ENCODE measurements around the gene RPL26. TPM values are rescaled to one million over a fixed set of nuclear protein-coding genes. Genes with fewer than 3 reads are reported as not detected.
A peak's percentile ranks its signal among the peaks of the same experiment; 100 is the strongest.
"Not testable (repeated sequence)": the region's sequence is repeated elsewhere in the genome, so short reads cannot be mapped to it uniquely, and the experiment has no call there.

RPL26 gene
- total RNA-seq, 2 donors from 2014 or later: 2,907 to 3,757 TPM

GRCh38 chr17:8405499-8406016 is 22.6 kb upstream of the RPL26 start:
- Mint-ChIP-seq H3K36me3 (no peaks in the 10 kb centered on the region), H3K9me3 (no peaks in the 10 kb centered on the region), H3K27ac (no peak overlapping the region)
- ATAC-seq (no peak), DNase-seq (ENCODE audit: low spot score in 2 of 2) (no peak)

- Mint-ChIP-seq H3K9me3 (no peaks in the 10 kb centered on the region), H3K27ac (peak overlapping the region in 1 of 2 donors; percentile 24), H3K36me3 (no peaks in the 10 kb centered on the region)
- DNase-seq (ENCODE audit: low spot score in 2 of 2) (peak in 1 of 2 donors; percentile 6), ATAC-seq (no peak)
Observed at GRCh38 chr17:8402921-8403536, 20.0 kb upstream of the RPL26 start.

GRCh38 chr17:8401107-8401506 is 18.1 kb upstream of the RPL26 start:
- DNase-seq (ENCODE audit: low spot score in 2 of 2) (no peak), ATAC-seq (no peak)
- H3K9me3 Mint-ChIP-seq: no peaks in the 10 kb centered on the region
- no peak overlapping the region for H3K27ac Mint-ChIP-seq
- no peaks in the 10 kb centered on the region for H3K36me3 Mint-ChIP-seq

DNA sequence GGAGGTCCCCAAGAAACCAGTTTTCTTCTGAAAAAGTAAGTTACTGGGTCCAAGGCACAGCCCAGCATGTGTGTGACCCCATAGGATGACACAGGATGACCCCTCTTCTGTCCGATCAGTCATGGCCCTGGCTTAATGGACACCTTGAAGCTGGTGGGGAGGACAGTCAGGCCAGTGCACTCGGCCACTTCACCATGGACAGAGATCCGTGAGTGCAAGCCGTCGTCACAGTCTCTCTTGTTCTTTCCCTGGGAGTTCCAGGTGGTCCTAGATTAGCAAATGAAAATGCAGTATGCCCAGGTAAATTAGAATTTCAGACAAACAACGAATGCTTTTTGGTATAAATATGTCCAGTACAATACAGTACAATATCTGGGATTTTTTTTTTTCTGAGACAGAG is 16.0 kb upstream of the RPL26 start:
- DNase-seq (ENCODE audit: low spot score in 2 of 2) (peak in 1 of 2 donors; percentile 9), ATAC-seq (no peak)
- H3K27ac Mint-ChIP-seq: no peak overlapping the region
- no peaks in the 10 kb centered on the region for H3K36me3 Mint-ChIP-seq
- H3K9me3 Mint-ChIP-seq: no peaks in the 10 kb centered on the region

DNA sequence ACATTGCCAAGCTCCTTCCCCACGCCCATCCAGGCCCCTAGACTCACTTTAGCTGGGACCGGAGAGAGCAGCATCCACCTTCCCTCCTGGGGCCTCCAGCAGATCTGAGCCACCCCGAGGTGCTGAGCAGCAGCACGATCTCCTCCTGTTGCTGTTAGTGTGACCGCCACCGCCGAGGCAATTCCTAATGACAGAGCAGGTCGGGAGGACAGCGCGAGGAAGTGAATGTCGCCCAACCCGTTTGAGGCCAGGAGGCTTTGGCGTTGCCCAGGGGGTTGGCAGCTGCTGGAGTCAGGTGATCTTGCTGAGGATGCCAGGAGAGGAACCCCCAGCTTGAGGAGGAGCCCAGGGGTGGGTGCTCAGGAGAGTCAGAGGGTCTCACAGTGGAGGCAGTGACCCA is 14.6 kb upstream of the RPL26 start, which contains the start of gene RNF222:
TSS of gene RNF222 (minus strand) at position 192 of the 400 bp plus-strand sequence. CDS start 4,366 bp downstream, outside the sequence.
- H3K27ac Mint-ChIP-seq: peak within 1 kb of the TSS in 1 of 2 donors; percentile 79
- peaks cover 0 to 5% of the 10 kb centered on the region in 2 donors for H3K9me3 Mint-ChIP-seq
- DNase-seq (ENCODE audit: low spot score in 2 of 2) (peak in 1 of 2 donors; percentile 42), ATAC-seq (no peak)
- no peaks in the 10 kb centered on the region for H3K36me3 Mint-ChIP-seq

DNA sequence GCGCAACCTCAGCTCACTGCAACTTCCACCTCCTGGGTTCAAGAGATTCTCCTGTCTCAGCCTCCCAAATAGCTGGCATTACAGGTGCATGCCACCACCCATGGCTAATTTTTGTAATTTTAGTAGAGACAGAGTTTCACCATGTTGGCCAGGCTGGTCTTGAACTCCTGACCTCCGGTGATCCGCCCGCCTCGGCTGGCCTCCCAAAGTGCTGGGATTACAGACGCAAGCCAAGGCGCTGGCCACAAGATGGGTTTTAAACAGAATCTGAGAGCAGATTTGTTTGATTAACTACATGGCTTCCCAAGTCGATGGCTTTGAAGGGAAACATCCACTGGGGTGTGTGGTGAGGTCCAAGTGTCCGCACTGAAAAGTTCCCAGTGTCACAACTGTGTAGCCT is 11.5 kb upstream of the RPL26 start:
- not testable (repeated sequence) for ATAC-seq, H3K27ac Mint-ChIP-seq, H3K36me3 Mint-ChIP-seq, H3K9me3 Mint-ChIP-seq
- peak in 1 of 2 donors; percentile 14 for DNase-seq (ENCODE audit: low spot score in 2 of 2)

DNA sequence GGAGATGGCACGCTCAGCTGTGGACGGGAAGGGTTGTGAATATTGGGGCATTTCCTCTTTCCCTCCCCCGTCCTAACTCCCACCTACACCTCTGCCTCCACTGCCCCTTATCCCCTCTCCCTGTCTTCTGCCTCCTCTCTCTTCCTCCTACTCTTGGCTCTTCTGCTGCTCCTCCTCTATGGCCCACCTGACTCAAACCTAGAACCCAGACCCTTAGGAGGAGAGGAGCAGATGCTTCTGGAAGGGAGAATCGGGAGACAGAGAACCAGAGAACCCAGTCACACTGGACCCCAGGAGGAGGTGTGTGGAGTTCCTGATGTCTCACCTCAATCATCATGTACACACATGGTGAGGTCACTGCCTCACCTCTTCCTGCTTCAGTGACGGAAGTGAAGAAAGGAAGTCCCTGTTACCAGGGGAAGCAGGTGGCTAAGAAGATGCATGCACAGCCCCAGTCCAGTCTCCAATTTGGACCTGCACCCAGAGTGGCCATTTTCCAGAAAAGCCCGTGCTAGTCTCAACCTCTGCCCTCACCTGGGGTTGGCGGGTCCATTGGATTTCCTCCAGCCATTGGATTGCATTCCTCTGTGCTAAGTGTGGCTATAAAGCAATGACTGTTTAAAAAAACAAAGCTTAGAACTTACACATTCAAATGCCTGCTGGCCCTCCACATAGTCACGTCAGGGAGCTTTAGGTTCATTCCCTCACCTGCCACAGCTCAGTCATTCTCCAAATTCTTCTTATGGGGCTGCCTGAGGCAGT is 10.7 kb upstream of the RPL26 start:
- no peaks in the 10 kb centered on the region for H3K36me3 Mint-ChIP-seq
- no peak for DNase-seq (ENCODE audit: low spot score in 2 of 2)

DNA sequence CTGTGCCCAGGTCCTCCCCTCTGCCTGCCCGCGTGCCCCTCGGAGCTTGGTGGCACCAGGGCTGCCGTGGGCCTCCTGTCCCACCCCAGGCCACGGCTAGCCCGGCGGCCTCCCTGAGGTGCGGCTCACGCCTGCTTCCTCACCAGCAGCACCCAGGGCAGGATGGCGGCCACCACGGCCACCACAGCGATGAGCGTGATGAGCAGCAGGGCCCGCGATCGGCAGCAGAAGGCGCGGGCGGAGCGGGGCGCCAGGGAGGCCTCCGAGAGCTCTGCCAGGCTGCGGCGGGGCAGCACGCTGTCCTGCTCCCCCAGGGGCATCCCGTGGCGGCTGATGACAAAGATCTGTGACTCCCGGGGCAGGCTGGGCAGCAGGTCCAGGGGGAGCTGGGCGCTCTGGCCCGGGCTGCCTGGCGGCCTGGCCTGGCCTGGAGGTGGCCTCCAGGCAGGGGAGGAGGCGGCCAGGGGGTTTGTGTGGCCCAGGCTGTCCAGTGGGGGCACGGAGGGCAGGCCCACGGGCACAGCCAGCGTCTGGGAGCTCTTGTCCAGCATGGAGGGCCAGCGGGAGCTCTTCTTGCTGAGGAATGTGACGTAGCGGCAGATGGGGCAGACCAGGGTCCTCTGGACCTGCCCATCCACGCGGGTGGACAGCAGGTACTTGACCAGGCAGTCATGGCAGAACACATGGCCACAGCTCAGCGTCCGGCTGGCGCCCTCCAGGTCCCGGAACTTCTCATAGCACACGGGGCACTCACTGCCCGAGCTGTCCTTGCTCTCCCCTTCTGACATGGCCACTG is 9.9 kb upstream of the RPL26 start:
- Mint-ChIP-seq H3K36me3 (no peaks in the 10 kb centered on the region), H3K27ac (peak overlapping the region; percentile 85 to 87), H3K9me3 (peaks cover 0 to 5% of the 10 kb centered on the region in 2 donors)
- ATAC-seq: no peak
- no peak for DNase-seq (ENCODE audit: low spot score in 2 of 2)

More for the DNA sequence above, 10.7 kb upstream of the RPL26 start:
- H3K9me3 Mint-ChIP-seq: peaks cover 0 to 5% of the 10 kb centered on the region in 2 donors
- ATAC-seq: peak; percentile 71 to 94
- peak overlapping the region; percentile 85 to 87 for H3K27ac Mint-ChIP-seq

DNA sequence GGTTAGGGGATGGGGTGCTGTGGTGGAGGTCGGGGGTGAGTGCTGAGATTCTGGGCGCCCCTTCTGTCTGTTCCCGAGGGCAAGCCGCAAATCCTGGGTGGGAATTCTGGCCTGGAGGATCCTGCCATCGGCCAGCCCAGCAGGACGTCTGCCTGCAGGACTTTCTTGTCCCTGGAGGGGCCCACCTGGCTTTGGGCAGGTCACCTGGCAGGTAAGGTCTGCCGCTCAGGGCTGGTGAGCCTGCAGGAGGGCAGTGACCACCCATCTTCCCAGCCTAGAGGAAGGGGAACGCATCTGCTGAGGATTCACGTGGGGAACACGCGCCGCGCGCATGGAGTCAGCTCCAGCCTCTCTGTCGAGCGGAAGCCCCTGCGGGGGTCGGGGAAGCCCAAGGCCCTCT is 9.3 kb upstream of the RPL26 start:
- DNase-seq (ENCODE audit: low spot score in 2 of 2) (no peak), ATAC-seq (no peak)
- no peak overlapping the region for H3K27ac Mint-ChIP-seq
- no peaks in the 10 kb centered on the region for H3K36me3 Mint-ChIP-seq
- H3K9me3 Mint-ChIP-seq: peaks cover 0 to 5% of the 10 kb centered on the region in 2 donors

DNA sequence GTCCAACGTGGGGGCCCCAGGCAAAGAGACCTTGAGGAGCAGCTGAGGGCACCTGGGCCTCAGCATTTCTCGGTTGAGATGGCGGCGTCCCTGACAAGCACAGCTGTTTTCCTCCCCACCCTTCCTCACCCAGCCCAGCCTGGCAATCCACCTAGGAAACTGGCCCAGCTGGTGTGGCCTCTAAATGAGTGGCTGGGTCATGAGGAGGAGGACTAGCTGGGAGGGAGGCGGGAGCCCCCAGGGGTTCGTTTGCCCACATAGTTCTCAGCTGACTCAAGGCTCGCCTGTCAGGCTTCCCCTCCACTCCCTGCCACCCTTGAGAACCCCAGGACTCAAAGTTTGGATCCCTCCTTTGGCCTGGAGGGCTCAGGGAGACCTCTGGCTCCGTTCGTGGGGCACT is 8.7 kb upstream of the RPL26 start:
- H3K36me3 Mint-ChIP-seq: no peaks in the 10 kb centered on the region
- no peak overlapping the region for H3K27ac Mint-ChIP-seq
- H3K9me3 Mint-ChIP-seq: peaks cover 0 to 5% of the 10 kb centered on the region in 2 donors
- DNase-seq (ENCODE audit: low spot score in 2 of 2): no peak
- ATAC-seq: no peak

DNA sequence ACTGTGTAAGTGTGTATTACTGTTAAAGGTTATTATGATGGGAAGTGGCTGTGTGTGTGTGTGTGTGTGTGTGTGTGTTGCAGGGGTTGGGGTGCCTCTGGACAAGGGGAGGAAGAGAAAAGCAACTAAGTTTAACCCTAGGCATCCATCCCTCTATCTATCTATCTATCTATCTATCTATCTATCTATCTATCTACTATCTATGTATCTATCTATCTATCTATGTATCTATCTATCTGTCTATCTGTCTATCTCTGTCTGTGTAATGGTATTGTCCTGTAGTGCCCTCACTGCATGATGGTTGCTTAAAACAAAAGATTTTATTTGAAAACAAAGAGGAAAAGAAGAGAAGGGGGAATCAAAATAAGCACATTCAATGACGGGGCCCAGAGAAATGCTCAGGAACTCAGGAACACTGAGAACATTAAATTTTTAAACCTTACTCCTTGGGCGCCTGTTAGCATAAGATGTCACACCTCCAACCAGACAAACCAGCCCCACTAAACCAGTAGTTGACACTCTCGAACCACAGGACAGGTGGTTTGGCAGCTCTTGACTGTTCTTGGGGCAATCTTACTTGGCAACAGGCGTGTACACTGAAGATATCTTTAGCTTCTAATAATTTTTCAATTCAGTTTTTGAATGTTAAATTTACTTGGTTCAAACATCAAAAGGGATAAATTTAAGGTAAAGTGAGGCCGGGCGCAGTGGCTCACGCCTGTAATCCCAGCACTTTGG is 5.1 kb upstream of the RPL26 start:
- DNase-seq (ENCODE audit: low spot score in 2 of 2) (no peak), ATAC-seq (no peak)
- Mint-ChIP-seq H3K36me3 (peaks cover 2 to 7% of the 10 kb centered on the region in 2 donors), H3K9me3 (no peaks in the 10 kb centered on the region), H3K27ac (peak overlapping the region in 1 of 2 donors; percentile 16)

DNA sequence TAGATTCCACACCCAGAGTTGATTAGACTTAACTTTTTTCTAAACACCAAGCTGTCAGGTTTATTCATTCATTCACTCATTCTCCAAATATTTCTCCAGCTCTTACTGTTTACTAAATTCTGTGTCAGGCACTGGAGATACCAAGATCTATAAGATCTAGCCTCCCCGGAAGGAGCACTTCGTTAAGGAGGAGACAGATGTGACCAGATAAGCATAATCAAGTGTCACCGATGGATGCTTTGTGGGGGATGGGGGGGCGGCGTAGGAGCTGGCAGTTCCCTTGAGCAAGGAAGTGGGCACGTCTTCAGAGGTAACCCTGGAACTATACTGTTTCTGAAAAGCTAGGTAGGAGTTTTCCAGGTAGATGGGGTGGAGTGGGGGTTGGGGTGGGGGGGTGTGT is 3.8 kb upstream of the RPL26 start:
- Mint-ChIP-seq H3K27ac (peak overlapping the region in 1 of 2 donors; percentile 45), H3K36me3 (peaks cover 15 to 20% of the 10 kb centered on the region in 2 donors), H3K9me3 (no peaks in the 10 kb centered on the region)
- DNase-seq (ENCODE audit: low spot score in 2 of 2) (no peak), ATAC-seq (no peak)

GRCh38 chr17:8384801-8385378 is 1.9 kb upstream of the RPL26 start:
- Mint-ChIP-seq H3K27ac (peak overlapping the region; percentile 88 to 97), H3K36me3 (peaks cover 33 to 37% of the 10 kb centered on the region in 2 donors), H3K9me3 (no peaks in the 10 kb centered on the region)
- DNase-seq (ENCODE audit: low spot score in 2 of 2) (no peak), ATAC-seq (no peak)

- H3K9me3 Mint-ChIP-seq: no peaks in the 10 kb centered on the region
- peaks cover 49% of the 10 kb centered on the region in 2 donors for H3K36me3 Mint-ChIP-seq
- DNase-seq (ENCODE audit: low spot score in 2 of 2) (no peak), ATAC-seq (no peak)
- peak overlapping the region; percentile 97 to 100 for H3K27ac Mint-ChIP-seq
Observed at GRCh38 chr17:8382880-8383142, 182 bp downstream of the RPL26 start.

GRCh38 chr17:8382052-8382879 is 727 bp downstream of the RPL26 start:
- H3K27ac Mint-ChIP-seq: peak overlapping the region; percentile 97 to 100
- no peak for DNase-seq (ENCODE audit: low spot score in 2 of 2)
- no peaks in the 10 kb centered on the region for H3K9me3 Mint-ChIP-seq
- peaks cover 49 to 54% of the 10 kb centered on the region in 2 donors for H3K36me3 Mint-ChIP-seq
- no peak for ATAC-seq
